HG03439 (cell line): Measurements from ENCODE around the gene PRICKLE4.

Experiments used
- ATAC-seq: cut with Tn5 transposase; IDR thresholded peaks from one replicate; pipeline ENCODE4 v1.9.1; 2021; ENCODE audit warnings: mild to moderate bottlenecking, moderate library complexity; ENCODE audit not compliant: unreplicated experiment

The PRICKLE4 gene

DNA sequence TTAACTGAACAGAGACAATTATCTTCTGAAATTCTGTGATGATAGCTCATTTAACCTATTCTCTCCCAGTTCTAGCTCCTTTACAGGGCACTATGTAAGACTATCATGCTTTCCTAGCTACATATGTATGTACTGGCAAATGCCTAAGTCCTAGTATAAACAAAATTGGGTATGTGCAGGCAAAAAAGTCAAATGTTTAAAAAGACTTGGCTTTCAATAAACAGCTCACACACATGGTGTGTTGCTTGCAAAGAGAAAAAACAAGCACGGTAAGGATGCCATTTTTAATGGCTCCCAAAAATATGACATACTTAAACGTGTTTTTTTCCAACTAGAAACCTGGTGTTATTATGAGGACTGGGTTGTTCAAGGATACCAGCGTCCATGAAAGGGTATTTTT, 51.7 kb downstream of the PRICKLE4 start:
- ATAC-seq, result no peak

DNA sequence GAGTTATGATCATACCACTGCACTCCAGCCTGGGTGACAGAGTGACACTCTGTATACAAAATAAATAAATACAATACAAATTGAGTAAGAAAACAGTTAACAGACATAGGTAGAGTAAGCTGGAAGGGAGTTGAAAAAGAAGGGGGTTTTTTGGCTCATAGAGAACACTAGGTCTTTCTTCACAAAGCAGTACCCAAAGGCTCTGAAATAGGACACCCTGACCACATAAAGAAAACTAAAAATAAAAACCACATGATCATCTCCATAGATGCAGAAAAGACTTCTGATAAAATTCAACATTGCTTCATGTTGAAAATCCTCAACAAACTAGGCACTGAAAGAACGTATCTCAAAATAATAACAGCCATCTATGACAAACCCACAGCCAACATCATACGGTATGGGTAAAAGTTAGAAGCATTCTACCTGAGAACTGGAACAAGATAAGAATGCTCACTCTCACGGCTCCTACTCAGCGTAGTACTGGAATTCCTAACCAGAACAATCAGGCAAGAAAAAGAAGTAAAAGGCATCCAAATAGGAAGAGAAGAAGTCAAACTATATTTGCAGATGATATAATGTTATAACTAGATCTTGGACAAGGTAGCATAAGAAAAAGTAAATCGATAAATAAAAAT, 55.6 kb downstream of the PRICKLE4 start:
- no peak for ATAC-seq

DNA sequence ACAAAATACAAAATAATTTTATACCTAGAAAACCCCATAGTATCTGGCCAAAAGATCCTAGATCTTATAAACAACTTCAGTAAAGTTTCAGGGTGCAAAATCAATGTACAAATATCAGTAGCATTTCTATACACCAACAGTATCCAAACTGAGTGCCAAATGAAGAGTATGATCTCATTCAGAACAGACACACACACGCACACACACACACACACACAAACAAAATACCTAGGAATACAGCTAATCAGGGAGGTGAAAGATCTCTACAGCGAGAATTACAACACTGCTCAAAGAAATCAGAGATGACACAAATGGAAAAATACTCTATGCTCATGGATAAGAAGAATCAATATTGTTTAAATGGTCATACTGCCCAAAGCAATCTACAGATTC, 56.1 kb downstream of the PRICKLE4 start:
- ATAC-seq, result no peak
